HepG2 (cell line): ENCODE data around the gene ZDHHC16. TPM values are rescaled to one million over a fixed set of nuclear protein-coding genes. Genes with fewer than 3 reads are reported as not detected.

Experiments
- ATAC-seq: fragments of 200-7000 bp; cut with Tn5 transposase; 3 replicates; pipeline ENCODE4 v1.9.1; 2020; ENCODE audit warnings: mild to moderate bottlenecking, moderate library complexity
- BruUV-seq: library from RNA; stranded (reverse); fragments of 400-500 nt; replicated peaks from 2 replicates; lab custom pipeline; 2021; lab: Mats Ljungman, UMichigan
- CTCF ChIA-PET: fragments of 300-600 bp; formaldehyde crosslinking; extraction: SDS; loops from one replicate; lab custom pipeline; 2021; ENCODE audit warnings: low total read pairs, inconsistent platforms, low intra/inter-chr PET ratio; lab: Yijun Ruan, JAX
- POLR2A ChIA-PET: fragments of 350-600 bp; sonication (Branson Sonifier 250); formaldehyde crosslinking; loops from one replicate; lab custom pipeline; 2020; ENCODE audit warnings: antibody characterized with exemption, inconsistent platforms; lab: Yijun Ruan, JAX
- DNase-seq: peaks from one replicate; pipeline ENCODE4 v3.0.0-alpha.2; 2015; ENCODE audit warnings: low spot score
- FAIRE-seq: peaks from 3 replicates; lab custom pipeline; 2011; peaks lifted over from hg19 to GRCh38; lab: Jason Lieb, UNC
- H2AFZ ChIP-seq: one replicate; pipeline ENCODE4 v1.6.1; 2011; ENCODE audit warnings: low read length, inconsistent platforms
- H3K27ac ChIP-seq: fragments of 300-600 bp; 3 replicates; pipeline ENCODE4 v1.8.0; 2011; ENCODE audit warnings: mixed run types, mild to moderate bottlenecking, mixed read lengths, low read length, inconsistent platforms; ENCODE audit not compliant: insufficient read depth; ENCODE audit errors: extremely low read length
- H3K27me3 ChIP-seq, 2 experiments: fragments of 200-600 bp in 1 of 2; 2 replicates in 1 of 2; 3 replicates in 1 of 2; pipeline versions ENCODE4 v1.6.0 to v1.8.0; 2011; ENCODE audit warnings: low read length in 2 of 2, mild to moderate bottlenecking in 2 of 2, moderate library complexity in 2 of 2, inconsistent platforms in 1 of 2; ENCODE audit not compliant: insufficient read depth in 2 of 2, control insufficient read depth in 1 of 2
- H3K36me3 ChIP-seq, 2 experiments: fragments of 200-600 bp in 1 of 2; replicated peaks in 1 of 2; 2 replicates in 1 of 2; 3 replicates in 1 of 2; pipeline versions ENCODE4 v1.5.1 to v1.8.0; 2011; ENCODE audit warnings: low read length in 2 of 2, inconsistent platforms in 1 of 2; ENCODE audit not compliant: insufficient read depth in 2 of 2, control insufficient read depth in 1 of 2
- H3K4me1 ChIP-seq: 2 replicates; pipeline ENCODE4 v1.5.1; 2012; ENCODE audit warnings: low read length, inconsistent platforms; ENCODE audit not compliant: insufficient read depth
- H3K4me2 ChIP-seq: 2 replicates; pipeline ENCODE4 v1.6.0; 2011; ENCODE audit warnings: low read depth, low read length, inconsistent platforms
- H3K4me3 ChIP-seq, 3 experiments: fragments of 200-600 bp in 1 of 3; sonication (generic), shearing (Covaris generic) in 1 of 3; replicated peaks in 1 of 3; 2 replicates each; pipeline ENCODE4 v1.5.1; 2011 to 2016; ENCODE audit warnings: low read length in 3 of 3, inconsistent platforms in 2 of 3, low read depth in 2 of 3, mild to moderate bottlenecking in 2 of 3, control low read depth in 1 of 3, mixed read lengths in 1 of 3; ENCODE audit not compliant: insufficient read depth in 1 of 3
- H3K79me2 ChIP-seq: one replicate; pipeline ENCODE4 v1.6.1; 2011; ENCODE audit warnings: low read length, inconsistent platforms; ENCODE audit not compliant: insufficient read depth
- H3K9ac ChIP-seq: 2 replicates; pipeline ENCODE4 v1.6.0; 2011; ENCODE audit warnings: mild to moderate bottlenecking, low read depth, low read length, inconsistent platforms; ENCODE audit not compliant: insufficient read depth
- H3K9me3 ChIP-seq: 2 replicates; pipeline ENCODE4 v1.5.1; 2012; ENCODE audit warnings: mild to moderate bottlenecking, low read length
- H4K20me1 ChIP-seq: 2 replicates; pipeline ENCODE4 v1.6.0; 2011; ENCODE audit warnings: inconsistent platforms, mild to moderate bottlenecking, low read length, moderate library complexity; ENCODE audit not compliant: insufficient read depth
- SALL1 ChIP-seq: sonication (generic); formaldehyde crosslinking; IDR thresholded peaks from 2 replicates; pipeline ENCODE4 v1.8.0; 2022; ENCODE audit warnings: mild to moderate bottlenecking, missing genetic modification reagents
- ZNF264 ChIP-seq: sonication (generic); formaldehyde crosslinking; IDR thresholded peaks from 2 replicates; pipeline ENCODE4 v1.4.0; 2020; ENCODE audit warnings: missing genetic modification reagents
- ZNF652 ChIP-seq: IDR thresholded peaks from 2 replicates; pipeline ENCODE4 v1.6.1; 2016; ENCODE audit warnings: low read depth, borderline replicate concordance
- WGBS: methylation state at CpG from one replicate; pipeline ENCODE4 v1.1.6; 2017; ENCODE audit warnings: low lambda C conversion rate; 5-methylcytosine and 5-hydroxymethylcytosine counted together
- in situ Hi-C: cut with HindIII; loops from 2 replicates; pipeline ENCODE4 v1.10.0; 2017; ENCODE audit warnings: low pct_unique_long_range_greater_than_20kb; ENCODE audit not compliant: extremely low pct_ligation_motif_present
- intact Hi-C: fragments of 100-400 bp; cut with micrococcal nuclease; formaldehyde crosslinking; loops from one replicate; pipeline ENCODE4 v1.10.0; 2022; ENCODE audit not compliant: unreplicated experiment
- polyA plus RNA-seq, 8 experiments: library from polyadenylated mRNA; depleted of rRNA in 3 of 8; stranded (reverse) in 7 of 8; unstranded in 1 of 8; fragments of >200 nt; fragmentation: Illumina TruSeq in 4 of 8; extraction: Trizol in 4 of 8; gene quantifications; 2 replicates each; pipeline versions ENCODE4 v1.2.1 to v1.2.3, GENCODE V29; 2011 to 2016; ENCODE audit warnings: low read depth in 4 of 8, missing spikeins in 1 of 8, mixed read lengths in 1 of 8; ENCODE audit not compliant: insufficient read depth in 1 of 8
- total RNA-seq, 5 experiments: library from RNA; depleted of rRNA; stranded (reverse); fragments of >200 nt; fragmentation: Illumina TruSeq; extraction: Trizol; gene quantifications; 2 replicates each; pipeline ENCODE4 v1.2.3, GENCODE V29; 2016; ENCODE audit warnings: low read depth in 1 of 5
- TF ChIP-seq, protein P1 (sequence below): sonication (generic); formaldehyde crosslinking; IDR thresholded peaks from 2 replicates; pipeline ENCODE4 v1.5.0; 2020; ENCODE audit warnings: mild to moderate bottlenecking, missing genetic modification reagents, borderline replicate concordance

Gene ZDHHC16
- total and polyA plus RNA-seq, 2 of the 13 experiments (the other 11 are each of a cell fraction or from before 2014, with no cell fraction given) = 40.8 to 41.8 TPM

DNA sequence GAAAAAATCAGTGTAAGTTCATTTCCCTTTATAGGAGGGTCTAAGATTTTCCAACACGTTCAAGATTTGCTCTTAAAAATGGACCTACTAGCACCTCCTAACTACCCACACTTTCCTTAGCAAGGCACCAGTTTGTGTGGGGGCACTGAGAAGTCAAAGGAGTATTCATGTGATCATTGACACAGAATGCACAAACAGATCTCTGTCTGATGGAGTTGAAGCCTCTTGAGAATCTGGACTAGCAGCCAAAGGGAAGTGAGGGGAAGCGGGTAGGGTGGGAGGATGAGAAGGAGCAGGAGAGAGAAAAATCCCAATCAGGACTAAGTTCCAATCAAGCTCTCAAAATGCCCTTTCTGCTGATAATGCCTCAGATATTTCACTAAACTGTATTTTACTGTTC is 48.2 kb downstream of the ZDHHC16 start (continued):
- TF ChIP-seq, protein P1, sequence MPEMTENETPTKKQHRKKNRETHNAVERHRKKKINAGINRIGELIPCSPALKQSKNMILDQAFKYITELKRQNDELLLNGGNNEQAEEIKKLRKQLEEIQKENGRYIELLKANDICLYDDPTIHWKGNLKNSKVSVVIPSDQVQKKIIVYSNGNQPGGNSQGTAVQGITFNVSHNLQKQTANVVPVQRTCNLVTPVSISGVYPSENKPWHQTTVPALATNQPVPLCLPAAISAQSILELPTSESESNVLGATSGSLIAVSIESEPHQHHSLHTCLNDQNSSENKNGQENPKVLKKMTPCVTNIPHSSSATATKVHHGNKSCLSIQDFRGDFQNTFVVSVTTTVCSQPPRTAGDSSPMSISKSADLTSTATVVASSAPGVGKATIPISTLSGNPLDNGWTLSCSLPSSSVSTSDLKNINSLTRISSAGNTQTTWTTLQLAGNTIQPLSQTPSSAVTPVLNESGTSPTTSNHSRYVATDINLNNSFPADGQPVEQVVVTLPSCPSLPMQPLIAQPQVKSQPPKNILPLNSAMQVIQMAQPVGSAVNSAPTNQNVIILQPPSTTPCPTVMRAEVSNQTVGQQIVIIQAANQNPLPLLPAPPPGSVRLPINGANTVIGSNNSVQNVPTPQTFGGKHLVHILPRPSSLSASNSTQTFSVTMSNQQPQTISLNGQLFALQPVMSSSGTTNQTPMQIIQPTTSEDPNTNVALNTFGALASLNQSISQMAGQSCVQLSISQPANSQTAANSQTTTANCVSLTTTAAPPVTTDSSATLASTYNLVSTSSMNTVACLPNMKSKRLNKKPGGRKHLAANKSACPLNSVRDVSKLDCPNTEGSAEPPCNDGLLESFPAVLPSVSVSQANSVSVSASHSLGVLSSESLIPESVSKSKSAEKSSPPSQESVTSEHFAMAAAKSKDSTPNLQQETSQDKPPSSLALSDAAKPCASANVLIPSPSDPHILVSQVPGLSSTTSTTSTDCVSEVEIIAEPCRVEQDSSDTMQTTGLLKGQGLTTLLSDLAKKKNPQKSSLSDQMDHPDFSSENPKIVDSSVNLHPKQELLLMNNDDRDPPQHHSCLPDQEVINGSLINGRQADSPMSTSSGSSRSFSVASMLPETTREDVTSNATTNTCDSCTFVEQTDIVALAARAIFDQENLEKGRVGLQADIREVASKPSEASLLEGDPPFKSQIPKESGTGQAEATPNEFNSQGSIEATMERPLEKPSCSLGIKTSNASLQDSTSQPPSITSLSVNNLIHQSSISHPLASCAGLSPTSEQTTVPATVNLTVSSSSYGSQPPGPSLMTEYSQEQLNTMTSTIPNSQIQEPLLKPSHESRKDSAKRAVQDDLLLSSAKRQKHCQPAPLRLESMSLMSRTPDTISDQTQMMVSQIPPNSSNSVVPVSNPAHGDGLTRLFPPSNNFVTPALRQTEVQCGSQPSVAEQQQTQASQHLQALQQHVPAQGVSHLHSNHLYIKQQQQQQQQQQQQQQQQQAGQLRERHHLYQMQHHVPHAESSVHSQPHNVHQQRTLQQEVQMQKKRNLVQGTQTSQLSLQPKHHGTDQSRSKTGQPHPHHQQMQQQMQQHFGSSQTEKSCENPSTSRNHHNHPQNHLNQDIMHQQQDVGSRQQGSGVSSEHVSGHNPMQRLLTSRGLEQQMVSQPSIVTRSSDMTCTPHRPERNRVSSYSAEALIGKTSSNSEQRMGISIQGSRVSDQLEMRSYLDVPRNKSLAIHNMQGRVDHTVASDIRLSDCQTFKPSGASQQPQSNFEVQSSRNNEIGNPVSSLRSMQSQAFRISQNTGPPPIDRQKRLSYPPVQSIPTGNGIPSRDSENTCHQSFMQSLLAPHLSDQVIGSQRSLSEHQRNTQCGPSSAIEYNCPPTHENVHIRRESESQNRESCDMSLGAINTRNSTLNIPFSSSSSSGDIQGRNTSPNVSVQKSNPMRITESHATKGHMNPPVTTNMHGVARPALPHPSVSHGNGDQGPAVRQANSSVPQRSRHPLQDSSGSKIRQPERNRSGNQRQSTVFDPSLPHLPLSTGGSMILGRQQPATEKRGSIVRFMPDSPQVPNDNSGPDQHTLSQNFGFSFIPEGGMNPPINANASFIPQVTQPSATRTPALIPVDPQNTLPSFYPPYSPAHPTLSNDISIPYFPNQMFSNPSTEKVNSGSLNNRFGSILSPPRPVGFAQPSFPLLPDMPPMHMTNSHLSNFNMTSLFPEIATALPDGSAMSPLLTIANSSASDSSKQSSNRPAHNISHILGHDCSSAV (CRISPR knock-in tag) = no peak
- TF ChIP-seq ZNF264 (CRISPR knock-in tag) = no peak
- TF ChIP-seq, all 625 proteins: peak for 0

DNA sequence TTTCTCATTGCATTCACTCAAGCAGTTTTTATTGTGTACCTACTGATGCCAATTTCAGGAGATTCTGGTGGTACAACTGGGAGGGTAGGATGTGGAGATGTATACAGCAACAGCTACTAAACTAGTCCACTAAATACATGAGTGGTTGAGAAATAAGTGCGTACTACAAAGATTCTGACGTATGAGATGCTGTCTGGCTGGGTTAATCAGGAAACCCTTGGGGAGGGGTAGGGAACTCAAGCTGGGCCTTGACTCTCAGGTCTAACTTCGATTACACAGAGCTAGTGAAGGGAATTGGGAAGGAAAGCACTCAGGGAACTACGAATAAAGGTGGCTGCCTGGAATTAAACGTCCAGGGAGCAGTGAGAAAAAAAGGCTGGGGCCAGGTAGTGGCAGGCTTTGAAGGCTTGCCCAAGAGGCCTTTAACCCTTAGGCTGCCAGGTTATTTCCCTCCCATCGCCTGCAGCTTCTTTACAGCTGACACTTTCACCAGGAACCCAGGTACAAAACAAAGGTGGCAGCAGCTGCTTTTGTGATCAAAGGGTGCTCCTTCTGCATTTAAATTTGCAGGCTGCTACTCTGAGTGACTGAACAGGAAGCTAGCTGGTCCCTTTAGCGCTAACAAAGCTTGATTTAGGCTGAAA is 49.0 kb downstream of the ZDHHC16 start:
- Histone ChIP-seq H3K4me2 (peak overlapping the region; percentile 91), H3K27ac (no peak overlapping the region), H3K79me2 (peaks cover 76% of the 10 kb centered on the region), H3K36me3 (peaks cover 4 to 16% of the 10 kb centered on the region in 2 experiments; a peak in 4 of 5 replicates), H3K9ac (no peak overlapping the region; the same call in 1 of the 2 replicates), H2AFZ (no peak overlapping the region)
- ChIA-PET CTCF (no interaction called here), POLR2A (no interaction called here)
- in situ Hi-C loops (no loop called here), intact Hi-C loops (no loop called here)
- ATAC-seq (no peak), DNase-seq (no peak), FAIRE-seq (peak; percentile 21)
- peak; percentile 89 for TF ChIP-seq ZNF652 (CRISPR knock-in tag)
- no peak for TF ChIP-seq SALL1
- TF ChIP-seq, all 625 proteins: peak for 1
- Histone ChIP-seq H3K4me3 (no peak overlapping the region; a peak in 1 of 6 replicates), H3K27me3 (no peaks in the 10 kb centered on the region; a peak in 1 of 5 replicates), H3K4me1 (peaks cover 41% of the 10 kb centered on the region), H3K9me3 (no peaks in the 10 kb centered on the region), H4K20me1 (peaks cover 32% of the 10 kb centered on the region)
- TSS peak; percentile 6 for BruUV-seq
- 52% methylated on average over 7 of the region's 7 CpGs for WGBS
